Subcutaneous adipose tissue (tissue), 4 donors: ENCODE data around the gene BRIP1. TPM values are rescaled to one million over a fixed set of nuclear protein-coding genes. Genes with fewer than 3 reads are reported as not detected.
A peak's percentile ranks its signal among the peaks of the same experiment; 100 is the strongest.

Experiments used
- total RNA-seq, 4 donors: library from RNA; depleted of rRNA; stranded (reverse); fragments of >200 nt; gene quantifications; one replicate each; pipeline ENCODE4 v1.1.0, GENCODE V29; 2016
- TF ChIP-seq, protein P1 (sequence below): fragments of 450-650 bp; IDR thresholded peaks from one replicate; pipeline ENCODE4 v1.5.1; 2016; ENCODE audit warnings: low read depth, mild to moderate bottlenecking, control low read depth, antibody characterized with exemption, moderate library complexity

Gene BRIP1
- total RNA-seq: 1 to 10 TPM in 2 of 4 donors, under 1 TPM in 2; 0.33 to 1.1 (median 0.98) TPM

DNA sequence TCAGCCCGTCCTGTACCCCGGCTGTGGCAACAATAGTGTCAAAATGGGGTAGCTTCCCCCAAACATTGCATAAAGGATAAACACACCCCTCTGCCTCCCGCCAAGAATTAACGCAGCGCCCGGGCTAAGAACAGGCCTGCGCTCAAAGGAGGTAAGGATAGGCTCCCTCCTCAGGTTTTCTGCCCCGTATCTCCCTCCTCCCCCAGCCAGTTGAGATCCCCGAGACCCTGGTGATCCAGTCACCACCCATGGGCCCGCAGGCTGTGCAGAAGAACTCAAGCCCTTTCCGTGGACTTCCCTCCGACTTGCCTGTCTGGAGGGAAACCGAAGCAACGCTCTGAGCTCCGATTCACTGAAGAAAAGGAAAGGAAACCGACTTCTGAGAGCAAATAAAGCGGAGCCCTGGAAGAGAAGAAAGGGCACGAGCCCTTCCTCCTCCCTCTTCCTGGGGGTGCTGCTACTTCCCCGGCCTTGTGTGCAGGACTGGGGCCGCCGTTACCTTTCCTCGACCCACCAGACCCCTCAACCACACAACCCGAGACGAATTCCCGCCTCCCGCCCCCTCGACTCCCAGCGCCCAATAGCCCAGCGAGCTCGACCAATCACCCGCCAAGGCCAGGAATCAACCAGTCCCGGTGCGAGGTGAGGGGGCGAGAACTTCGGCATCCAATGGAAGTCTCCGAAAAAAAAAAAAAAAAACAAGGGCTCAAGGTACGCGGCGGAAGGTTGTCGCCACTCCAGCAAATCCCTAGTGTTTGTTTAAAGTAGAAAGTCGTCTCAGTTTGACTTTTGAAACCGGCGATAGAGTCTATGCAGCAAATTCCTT, at the start of gene BRIP1:
TSS of gene BRIP1 (minus strand) at position 554 of the 826 bp plus-strand sequence. CDS start 1,989 bp downstream, outside the sequence.
- TF ChIP-seq, protein P1, sequence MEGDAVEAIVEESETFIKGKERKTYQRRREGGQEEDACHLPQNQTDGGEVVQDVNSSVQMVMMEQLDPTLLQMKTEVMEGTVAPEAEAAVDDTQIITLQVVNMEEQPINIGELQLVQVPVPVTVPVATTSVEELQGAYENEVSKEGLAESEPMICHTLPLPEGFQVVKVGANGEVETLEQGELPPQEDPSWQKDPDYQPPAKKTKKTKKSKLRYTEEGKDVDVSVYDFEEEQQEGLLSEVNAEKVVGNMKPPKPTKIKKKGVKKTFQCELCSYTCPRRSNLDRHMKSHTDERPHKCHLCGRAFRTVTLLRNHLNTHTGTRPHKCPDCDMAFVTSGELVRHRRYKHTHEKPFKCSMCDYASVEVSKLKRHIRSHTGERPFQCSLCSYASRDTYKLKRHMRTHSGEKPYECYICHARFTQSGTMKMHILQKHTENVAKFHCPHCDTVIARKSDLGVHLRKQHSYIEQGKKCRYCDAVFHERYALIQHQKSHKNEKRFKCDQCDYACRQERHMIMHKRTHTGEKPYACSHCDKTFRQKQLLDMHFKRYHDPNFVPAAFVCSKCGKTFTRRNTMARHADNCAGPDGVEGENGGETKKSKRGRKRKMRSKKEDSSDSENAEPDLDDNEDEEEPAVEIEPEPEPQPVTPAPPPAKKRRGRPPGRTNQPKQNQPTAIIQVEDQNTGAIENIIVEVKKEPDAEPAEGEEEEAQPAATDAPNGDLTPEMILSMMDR: peak; percentile 50

DNA sequence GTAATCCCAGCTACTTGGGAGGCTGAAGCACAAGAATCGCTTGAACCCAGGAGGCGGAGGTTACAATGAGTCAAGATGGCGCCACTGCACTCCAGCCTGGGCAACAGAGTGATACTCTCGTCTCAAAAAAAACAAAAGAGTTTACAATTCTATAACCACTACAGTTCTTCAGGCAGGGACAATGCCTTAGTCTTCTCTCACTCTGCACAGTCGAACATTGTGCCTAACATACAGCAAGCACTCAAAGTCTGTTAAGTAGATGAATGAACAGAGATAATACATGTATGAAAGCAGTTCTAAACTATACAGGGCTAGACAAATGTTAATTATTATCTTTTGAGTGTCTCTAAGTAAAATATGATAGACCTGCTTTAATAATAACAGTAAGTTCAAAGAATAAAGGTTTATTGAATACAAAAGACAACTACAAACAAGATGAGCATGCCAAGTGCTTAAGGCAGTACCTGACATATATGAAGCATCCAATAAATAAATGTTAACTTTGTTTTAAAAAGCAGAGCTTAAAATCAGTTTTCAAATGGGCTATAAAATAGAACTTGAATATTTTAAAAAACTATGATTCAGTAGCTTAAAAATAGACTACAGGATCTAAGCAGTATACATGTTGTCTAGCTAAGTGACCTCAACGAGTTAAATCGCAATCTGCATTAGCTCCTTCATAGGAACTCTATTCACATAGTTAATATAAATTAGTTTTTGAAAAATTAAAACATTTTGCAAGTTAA, 45.1 kb upstream of the BRIP1 start:
- TF ChIP-seq, protein P1: peak; percentile 31

DNA sequence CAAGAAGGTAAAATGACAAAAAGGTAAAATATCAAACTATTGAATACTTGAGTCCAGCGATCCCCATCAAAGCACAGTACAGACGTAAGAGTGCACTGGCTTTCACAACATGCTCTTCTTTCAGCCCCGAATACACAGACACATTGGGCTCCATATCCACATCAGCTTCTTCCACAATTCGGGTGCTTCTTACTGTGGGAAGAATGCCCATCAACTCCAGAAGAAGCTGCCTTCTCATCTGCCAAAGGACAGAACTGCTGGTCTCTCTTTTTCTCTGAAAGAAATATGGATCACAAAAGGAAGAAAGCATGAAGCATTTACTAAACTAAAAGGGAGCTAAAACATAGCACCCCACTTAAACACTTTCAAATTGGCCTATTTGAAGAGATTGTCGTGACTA, 44.0 kb upstream of the BRIP1 start:
- TF ChIP-seq, protein P1: no peak

DNA sequence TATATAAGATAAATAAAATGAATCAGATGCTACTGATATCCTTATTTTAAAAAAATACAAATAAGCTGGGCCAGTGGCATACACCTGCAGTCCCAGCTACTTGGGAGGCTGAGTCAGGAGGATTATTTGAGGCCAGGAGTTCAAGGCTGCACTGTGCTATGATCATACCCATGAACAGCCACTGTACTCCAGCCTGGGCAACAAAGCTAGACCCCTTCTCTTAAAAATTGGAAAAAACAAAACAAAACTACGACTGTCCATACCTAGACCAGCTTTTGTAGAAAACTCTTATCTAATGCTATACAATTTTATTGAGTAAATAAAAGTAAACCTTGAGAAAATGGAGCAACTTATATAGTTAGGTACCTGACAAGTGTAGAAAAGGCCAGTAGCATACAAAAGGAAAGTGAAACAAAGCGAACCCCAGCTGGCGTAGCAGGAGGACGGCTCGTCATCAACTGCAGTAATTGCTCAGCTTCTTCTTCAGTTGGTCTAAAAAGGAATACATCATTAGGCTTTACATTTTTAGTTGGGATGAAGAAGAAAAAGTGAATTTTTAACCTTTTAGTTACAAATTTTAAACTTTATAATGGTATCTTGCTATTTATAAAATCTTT, 40.9 kb upstream of the BRIP1 start:
- TF ChIP-seq, protein P1: no peak

DNA sequence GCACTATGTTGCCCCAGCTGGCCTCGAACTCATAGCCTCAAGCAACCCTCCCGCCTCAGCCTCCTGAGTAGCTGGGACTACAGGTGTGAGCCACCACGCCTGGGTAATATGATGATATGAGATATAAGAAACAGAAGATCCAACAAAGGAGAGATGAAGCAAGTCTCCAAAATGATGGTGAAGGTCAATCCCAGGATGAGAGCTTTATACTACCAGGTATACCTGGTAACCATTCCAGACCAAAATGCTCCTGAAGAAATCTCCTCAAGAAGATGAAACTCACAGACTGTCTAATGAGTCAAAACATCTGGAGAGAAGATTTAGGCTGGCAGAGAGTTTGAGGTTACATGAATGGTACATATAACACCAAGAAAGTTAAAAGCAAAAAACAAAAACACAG, 39.9 kb upstream of the BRIP1 start:
- TF ChIP-seq, protein P1: peak; percentile 55

DNA sequence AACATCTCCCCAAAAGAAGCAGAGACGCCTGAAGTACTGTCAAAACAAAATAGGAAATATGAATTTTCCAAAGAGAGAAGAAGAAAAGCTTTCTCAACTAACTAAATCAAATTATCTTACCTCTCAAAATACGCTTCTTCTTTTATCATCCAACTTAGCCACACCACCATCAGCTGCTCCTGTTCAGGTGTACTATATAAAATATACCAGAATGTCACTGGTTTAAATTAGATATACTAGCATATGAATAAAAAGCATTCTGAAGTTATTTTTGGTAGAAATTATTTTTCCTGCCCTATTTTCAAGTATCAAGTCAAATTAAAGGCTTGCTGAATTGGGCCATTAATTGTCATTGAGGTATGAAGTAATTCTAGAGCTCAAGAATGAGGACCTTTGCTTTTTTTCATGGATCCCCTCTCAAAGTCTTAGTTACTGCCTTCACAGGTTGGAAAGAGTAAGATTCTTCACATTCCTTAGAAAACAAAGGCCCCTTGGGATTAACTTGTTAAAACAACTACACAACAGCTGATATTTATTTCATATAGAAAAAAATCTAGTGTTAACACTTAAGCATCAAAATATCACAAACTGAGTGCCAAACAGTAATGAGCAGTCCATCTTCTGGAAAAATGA, 34.3 kb upstream of the BRIP1 start:
- TF ChIP-seq, protein P1: no peak
